B cell (primary cell): Measurements from ENCODE around the gene NBEAL2. TPM values are rescaled to one million over a fixed set of nuclear protein-coding genes. Genes with fewer than 3 reads are reported as not detected.

Experiments
- ATAC-seq: fragments of 200-7000 bp; cut with Tn5 transposase; one replicate; pipeline ENCODE4 v1.10.0; 2021; ENCODE audit warnings: low read depth, mild to moderate bottlenecking, moderate number of reproducible peaks, moderate library complexity
- CTCF ChIA-PET: fragments of 350-600 bp; sonication (Branson Sonifier 250); formaldehyde crosslinking; loops from one replicate; lab custom pipeline; 2021; ENCODE audit warnings: antibody characterized with exemption, inconsistent platforms; lab: Charles Lee
- POLR2A ChIA-PET: fragments of 350-600 bp; sonication (Branson Sonifier 250); formaldehyde crosslinking; loops from one replicate; lab custom pipeline; 2021; ENCODE audit warnings: antibody characterized with exemption; lab: Charles Lee
- DNase-seq: peaks from one replicate; pipeline ENCODE4 v3.0.0; 2013
- H2AFZ ChIP-seq: 2 replicates; pipeline ENCODE4 v1.6.1; 2012; ENCODE audit warnings: mild to moderate bottlenecking, low read depth, low read length; ENCODE audit not compliant: insufficient read depth, poor library complexity, severe bottlenecking
- H3K27ac ChIP-seq, 2 donors: 1 replicate in 1 of 2; 2 replicates in 1 of 2; pipeline ENCODE4 v1.5.1; 2012 to 2013; ENCODE audit warnings: low read length in 2 of 2, mild to moderate bottlenecking in 2 of 2, moderate library complexity in 1 of 2
- H3K27me3 ChIP-seq, 4 experiments: fragments of 200-600 bp in 1 of 4; sonication (generic) in 1 of 4; replicated peaks in 1 of 4; 1 replicate in 2 of 4; 2 replicates in 2 of 4; pipeline versions ENCODE4 v1.6.1 to v1.7.0; 2013 to 2016; ENCODE audit warnings: low read length in 3 of 4, mild to moderate bottlenecking in 2 of 4, mixed read lengths in 1 of 4, moderate library complexity in 1 of 4; ENCODE audit not compliant: insufficient read depth in 4 of 4, control insufficient read depth in 3 of 4; ENCODE audit errors: control extremely low read depth in 1 of 4
- H3K36me3 ChIP-seq, 2 experiments: replicated peaks in 1 of 2; 1 replicate in 1 of 2; 2 replicates in 1 of 2; pipeline versions ENCODE4 v1.6.1 to v1.7.1; 2013; ENCODE audit warnings: low read length in 1 of 2; ENCODE audit not compliant: insufficient read depth in 2 of 2, control insufficient read depth in 1 of 2; ENCODE audit errors: control extremely low read depth in 1 of 2, extremely low read depth in 1 of 2
- H3K4me1 ChIP-seq, 2 donors: fragments of 200-600 bp in 1 of 2; sonication (generic) in 1 of 2; 1 replicate in 1 of 2; 2 replicates in 1 of 2; pipeline versions ENCODE4 v1.5.1 to v1.6.1; 2013 to 2017; ENCODE audit warnings: low read length in 2 of 2; ENCODE audit not compliant: control insufficient read depth in 2 of 2, insufficient read depth in 2 of 2
- H3K4me2 ChIP-seq: replicated peaks from 2 replicates; pipeline ENCODE3; 2012; ENCODE audit warnings: mild to moderate bottlenecking, low read depth, low read length; ENCODE audit not compliant: poor library complexity, severe bottlenecking
- H3K4me3 ChIP-seq, 5 experiments: fragments of 200-600 bp in 1 of 5; sonication (generic) in 1 of 5; 1 replicate in 3 of 5; 2 replicates in 2 of 5; pipeline versions ENCODE4 v1.5.1 to v1.7.0; 2011 to 2016; ENCODE audit warnings: low read length in 4 of 5, mild to moderate bottlenecking in 4 of 5, low read depth in 2 of 5, control low read depth in 1 of 5, moderate library complexity in 1 of 5; ENCODE audit not compliant: insufficient read depth in 1 of 5; ENCODE audit errors: control extremely low read depth in 1 of 5, extremely low read depth in 1 of 5
- H3K79me2 ChIP-seq: fragments of 200-600 bp; sonication (generic); one replicate; pipeline ENCODE4 v1.6.0; 2016; ENCODE audit warnings: low read length; ENCODE audit not compliant: control insufficient read depth, insufficient read depth
- H3K9ac ChIP-seq: fragments of 200-600 bp; sonication (generic); 2 replicates; pipeline ENCODE4 v1.6.1; 2017; ENCODE audit warnings: mild to moderate bottlenecking, low read length, moderate library complexity
- H3K9me3 ChIP-seq, 3 donors: one replicate each; pipeline versions ENCODE4 v1.6.1 to v1.7.1; 2013; ENCODE audit warnings: low read length in 2 of 3; ENCODE audit not compliant: control insufficient read depth in 2 of 3, insufficient read depth in 1 of 3; ENCODE audit errors: control extremely low read depth in 1 of 3
- H4K20me1 ChIP-seq: 2 replicates; pipeline ENCODE4 v1.6.0; 2012; ENCODE audit warnings: mild to moderate bottlenecking, low read length; ENCODE audit not compliant: insufficient read depth, control insufficient read depth, poor library complexity, severe bottlenecking
- H3K27ac Mint-ChIP-seq: one replicate; pipeline ENCODE4 v1.8.0; 2021; ENCODE audit warnings: mixed read lengths
- H3K27me3 Mint-ChIP-seq: one replicate; pipeline ENCODE4 v1.8.0; 2021; ENCODE audit warnings: mixed read lengths
- H3K4me1 Mint-ChIP-seq: one replicate; pipeline ENCODE4 v1.8.0; 2021; ENCODE audit warnings: mixed read lengths
- H3K4me3 Mint-ChIP-seq: one replicate; pipeline ENCODE4 v1.8.0; 2021; ENCODE audit warnings: mixed read lengths
- H3K9me3 Mint-ChIP-seq: one replicate; pipeline ENCODE4 v1.8.0; 2022; ENCODE audit warnings: mixed read lengths; ENCODE audit not compliant: insufficient read depth
- CTCF ChIP-seq: fragments of 200-600 bp; IDR thresholded peaks from one replicate; pipeline ENCODE4 v1.8.0; 2022; ENCODE audit warnings: antibody characterized with exemption, mild to moderate bottlenecking
- EZH2 ChIP-seq: IDR thresholded peaks from 2 replicates; pipeline ENCODE4 v1.6.1; 2012; ENCODE audit warnings: borderline replicate concordance, low read depth, mild to moderate bottlenecking, moderate library complexity, low read length; ENCODE audit not compliant: insufficient read depth, poor library complexity, severe bottlenecking
- WGBS: methylation state at CpG from one replicate; pipeline ENCODE4 v1.1.5; 2013; ENCODE audit warnings: missing lambda C conversion rate; ENCODE audit not compliant: insufficient coverage; 5-methylcytosine and 5-hydroxymethylcytosine counted together
- intact Hi-C: fragments of 100-400 bp; cut with micrococcal nuclease; formaldehyde crosslinking; loops from one replicate; pipeline ENCODE4 v1.10.0; 2022
- polyA plus RNA-seq: library from polyadenylated mRNA; depleted of rRNA; stranded (reverse); fragments of >200 nt; gene quantifications from 2 replicates; pipeline ENCODE4 v1.2.3, GENCODE V29; 2012
- total RNA-seq, 2 donors: library from RNA; stranded (reverse); fragments of 120-200 nt in 1 of 2; gene quantifications; 1 replicate in 1 of 2; 2 replicates in 1 of 2; pipeline versions ENCODE4 v1.2.3 to v1.2.4, GENCODE V29; 2013 to 2022

NBEAL2 gene
- total and polyA plus RNA-seq, 2 donors (not counting 1 experiment from before 2014, with no cell fraction given), result 63.8 to 155 TPM

- Histone ChIP-seq H3K4me1 (peaks cover 52 to 72% of the 10 kb centered on the region in 2 donors), H3K36me3 (no peaks in the 10 kb centered on the region), H2AFZ (no peak overlapping the region), H3K4me3 (no peak overlapping the region), H3K27me3 (no peaks in the 10 kb centered on the region), H3K4me2 (no peak overlapping the region), H4K20me1 (peaks cover 42% of the 10 kb centered on the region), H3K9me3 (no peaks in the 10 kb centered on the region), H3K27ac (no peak overlapping the region), H3K79me2 (peaks cover 59% of the 10 kb centered on the region), H3K9ac (no peak overlapping the region)
- Mint-ChIP-seq H3K4me3 (no peak overlapping the region), H3K27me3 (no peaks in the 10 kb centered on the region), H3K9me3 (no peaks in the 10 kb centered on the region), H3K4me1 (peaks cover 76% of the 10 kb centered on the region), H3K27ac (peak overlapping the region; percentile 37)
- WGBS, result 93% methylated on average over 9 of the region's 11 CpGs
- TF ChIP-seq CTCF, result no peak
- TF ChIP-seq EZH2, result no peak
- no peak for DNase-seq
- no peak for ATAC-seq
- CTCF ChIA-PET, result interaction anchor here (1.1 kb wide), 1 partner anchor 12 kb away, joined by 3 read pairs; no protein-coding TSS in a partner anchor
- intact Hi-C loops, result no loop called here
- POLR2A ChIA-PET, result interaction anchor here (1.0 kb wide), 1 partner anchor 15 kb away, joined by 3 read pairs; no protein-coding TSS in a partner anchor
Observed at GRCh38 chr3:46984591-46985459, 5.4 kb downstream of the NBEAL2 start.

GRCh38 chr3:46985588-46985987, 6.1 kb downstream of the NBEAL2 start:
- 96% methylated on average over 4 of the region's 5 CpGs for WGBS
- peak overlapping the region; percentile 68 for H3K27ac Mint-ChIP-seq
- Histone ChIP-seq H3K79me2 (peaks cover 52% of the 10 kb centered on the region), H3K4me2 (peak overlapping the region; percentile 83), H3K4me1 (peaks cover 53 to 73% of the 10 kb centered on the region in 2 donors), H3K36me3 (peaks cover 0 to under 1% of the 10 kb centered on the region in 2 experiments), H3K4me3 (no peak overlapping the region), H3K9me3 (no peaks in the 10 kb centered on the region), H4K20me1 (peaks cover 42% of the 10 kb centered on the region), H3K27ac (peak overlapping the region in 1 of 2 donors; percentile 4), H3K27me3 (no peaks in the 10 kb centered on the region), H2AFZ (no peak overlapping the region), H3K9ac (no peak overlapping the region)
- POLR2A ChIA-PET, result interaction anchor here (1.0 kb wide), 1 partner anchor 14 kb away, joined by 3 read pairs; no protein-coding TSS in a partner anchor
- intact Hi-C loops, result no loop called here
- H3K9me3 Mint-ChIP-seq, result no peaks in the 10 kb centered on the region
- H3K27me3 Mint-ChIP-seq, result no peaks in the 10 kb centered on the region
- ATAC-seq (no peak), DNase-seq (no peak)
- peaks cover 78% of the 10 kb centered on the region for H3K4me1 Mint-ChIP-seq
- CTCF ChIA-PET, result no interaction called here
- H3K4me3 Mint-ChIP-seq, result no peak overlapping the region
- TF ChIP-seq CTCF (no peak), EZH2 (no peak)
